Keratinocyte (primary cell): ENCODE results near the gene DCAF8L2. TPM values are rescaled to one million over a fixed set of nuclear protein-coding genes. Genes with fewer than 3 reads are reported as not detected.
"Not testable (repeated sequence)": the region's sequence is repeated elsewhere in the genome, so short reads cannot be mapped to it uniquely, and the experiment has no call there.

Source experiments
- DNase-seq: peaks from one replicate; pipeline ENCODE4 v3.0.0-alpha.2; 2011; ENCODE audit warnings: low read depth, missing footprints, low spot score
- FAIRE-seq: peaks from 2 replicates; lab custom pipeline; 2011; peaks lifted over from hg19 to GRCh38; lab: Jason Lieb, UNC
- H2AFZ ChIP-seq: 2 replicates; pipeline ENCODE4 v1.6.0; 2012; ENCODE audit warnings: low read length, control low read depth, inconsistent platforms; ENCODE audit not compliant: control insufficient read depth
- H3K27ac ChIP-seq: 2 replicates; pipeline ENCODE4 v1.5.1; 2011; ENCODE audit warnings: low read length; ENCODE audit not compliant: control insufficient read depth, insufficient read depth
- H3K27me3 ChIP-seq: 3 replicates; pipeline ENCODE4 v1.6.0; 2011; ENCODE audit warnings: low read length; ENCODE audit not compliant: control insufficient read depth, insufficient read depth; ENCODE audit errors: extremely low read depth
- H3K36me3 ChIP-seq, 2 experiments: 2 replicates in 1 of 2; 3 replicates in 1 of 2; pipeline ENCODE4 v1.5.1; 2011; ENCODE audit warnings: low read length in 2 of 2, mild to moderate bottlenecking in 1 of 2; ENCODE audit not compliant: control insufficient read depth in 2 of 2, insufficient read depth in 2 of 2; ENCODE audit errors: extremely low read depth in 1 of 2
- H3K4me1 ChIP-seq: 3 replicates; pipeline ENCODE4 v1.5.1; 2011; ENCODE audit warnings: low read length; ENCODE audit not compliant: control insufficient read depth, insufficient read depth; ENCODE audit errors: extremely low read depth
- H3K4me2 ChIP-seq: 3 replicates; pipeline ENCODE4 v1.6.0; 2011; ENCODE audit warnings: low read depth, low read length; ENCODE audit not compliant: control insufficient read depth, insufficient read depth; ENCODE audit errors: extremely low read depth
- H3K4me3 ChIP-seq, 3 experiments: fragments of 200-600 bp in 1 of 3; sonication (generic) in 1 of 3; 2 replicates in 2 of 3; 3 replicates in 1 of 3; pipeline ENCODE4 v1.5.1; 2011 to 2016; ENCODE audit warnings: low read length in 3 of 3, mild to moderate bottlenecking in 3 of 3, control low read depth in 2 of 3, inconsistent platforms in 1 of 3, low read depth in 1 of 3, mixed read lengths in 1 of 3, mixed run types in 1 of 3, moderate library complexity in 1 of 3; ENCODE audit not compliant: control insufficient read depth in 2 of 3, insufficient read depth in 2 of 3; ENCODE audit errors: extremely low read depth in 1 of 3
- H3K79me2 ChIP-seq: 2 replicates; pipeline ENCODE4 v1.6.0; 2012; ENCODE audit warnings: low read length; ENCODE audit not compliant: control insufficient read depth, insufficient read depth
- H3K9ac ChIP-seq: 3 replicates; pipeline ENCODE4 v1.6.0; 2011; ENCODE audit warnings: low read length; ENCODE audit not compliant: control insufficient read depth, insufficient read depth; ENCODE audit errors: extremely low read depth
- H3K9me1 ChIP-seq: 3 replicates; pipeline ENCODE4 v1.6.0; 2011; ENCODE audit warnings: low read length; ENCODE audit not compliant: control insufficient read depth, insufficient read depth; ENCODE audit errors: extremely low read depth
- H3K9me3 ChIP-seq: 2 replicates; pipeline ENCODE4 v1.5.1; 2012; ENCODE audit warnings: low read depth, low read length; ENCODE audit not compliant: control insufficient read depth
- H4K20me1 ChIP-seq: 3 replicates; pipeline ENCODE4 v1.6.0; 2011; ENCODE audit warnings: low read length; ENCODE audit not compliant: control insufficient read depth, insufficient read depth; ENCODE audit errors: extremely low read depth
- CTCF ChIP-seq, 3 experiments: IDR thresholded peaks in 1 of 3; conservative IDR thresholded peaks in 1 of 3; optimal IDR thresholded peaks in 1 of 3; 2 replicates in 2 of 3; 3 replicates in 1 of 3; pipeline versions ENCODE3 to v1.5.1; 2011; ENCODE audit warnings: low read length in 3 of 3, mild to moderate bottlenecking in 3 of 3, moderate library complexity in 2 of 3, control low read depth in 1 of 3, inconsistent platforms in 1 of 3; ENCODE audit not compliant: insufficient read depth in 2 of 3; ENCODE audit errors: extremely low read depth in 1 of 3
- EZH2 ChIP-seq: IDR thresholded peaks from one replicate; pipeline ENCODE4 v1.6.1; 2012; ENCODE audit warnings: inconsistent platforms, mild to moderate bottlenecking, low read length, moderate library complexity
- dilution Hi-C: fragments of 300-500 bp; cut with MboI; formaldehyde crosslinking; loops from one replicate; pipeline ENCODE4 v1.7.0; 2020; ENCODE audit warnings: low sequenced_read_pairs; ENCODE audit not compliant: extremely low pct_ligation_motif_present
- polyA plus RNA-seq, 5 experiments: library from polyadenylated mRNA; depleted of rRNA in 3 of 5; stranded (reverse) in 3 of 5; stranded (forward) in 1 of 5; unstranded in 1 of 5; fragments of >200 nt; gene quantifications; 1 replicate in 1 of 5; 2 replicates in 3 of 5; 3 replicates in 1 of 5; pipeline versions ENCODE4 v1.2.1 to v1.2.3, GENCODE V29; 2011 to 2012; ENCODE audit warnings: missing spikeins in 2 of 5, low read depth in 1 of 5, low replicate concordance in 1 of 5

Gene DCAF8L2
- polyA plus RNA-seq, 1 donor (not counting 4 experiments of a cell fraction or from before 2014, with no cell fraction given): not detected

- peak in 2 of 3 experiments; percentile 56 to 69 for TF ChIP-seq CTCF (optimal IDR thresholded peaks at IDR 0.05 in 1 of 3, IDR thresholded peaks at IDR 0.05 in 1 of 3, conservative IDR thresholded peaks at IDR 0.05 in 1 of 3; ENCODE audit: extremely low read depth in 1 of 3, insufficient read depth in 2 of 3, low read length in 3 of 3)
- peak; percentile 62 for FAIRE-seq
- not testable (repeated sequence) for H2AFZ ChIP-seq
These were observed 93.5 kb downstream of the DCAF8L2 start for GRCh38 chrX:27683566-27684208.

GRCh38 chrX:27694667-27695066 lies 104.5 kb downstream of the DCAF8L2 start:
- Histone ChIP-seq H3K9me3 (no peaks in the 10 kb centered on the region), H3K27ac (no peak overlapping the region), H4K20me1 (no peaks in the 10 kb centered on the region), H3K9me1 (no peaks in the 10 kb centered on the region), H3K27me3 (no peaks in the 10 kb centered on the region), H3K4me1 (no peaks in the 10 kb centered on the region), H3K4me3 (no peak overlapping the region), H3K4me2 (no peak overlapping the region), H2AFZ (no peak overlapping the region), H3K9ac (no peak overlapping the region), H3K36me3 (no peaks in the 10 kb centered on the region), H3K79me2 (no peaks in the 10 kb centered on the region)
- DNase-seq (no peak), FAIRE-seq (no peak)
- dilution Hi-C loops: no loop called here
- TF ChIP-seq CTCF (optimal IDR thresholded peaks at IDR 0.05 in 1 of 3, IDR thresholded peaks at IDR 0.05 in 1 of 3, conservative IDR thresholded peaks at IDR 0.05 in 1 of 3; ENCODE audit: extremely low read depth in 1 of 3, insufficient read depth in 2 of 3, low read length in 3 of 3) (no peak), EZH2 (no peak)

More at GRCh38 chrX:27683566-27684208, 93.5 kb downstream of the DCAF8L2 start:
- H3K9me3 ChIP-seq, H3K9ac ChIP-seq, H3K4me2 ChIP-seq, H3K4me3 ChIP-seq, H3K36me3 ChIP-seq, H4K20me1 ChIP-seq, H3K9me1 ChIP-seq, H3K27ac ChIP-seq, H3K79me2 ChIP-seq, H3K4me1 ChIP-seq, DNase-seq, H3K27me3 ChIP-seq, dilution Hi-C loops: not testable (repeated sequence)
